ENCODE measurements around the gene MT1H. TPM values are rescaled to one million over a fixed set of nuclear protein-coding genes. Genes with fewer than 3 reads are reported as not detected.
A peak's percentile ranks its signal among the peaks of the same experiment; 100 is the strongest.

The MT1H gene
- total and polyA plus RNA-seq, 2 of the 13 experiments (the other 11 are each of a cell fraction or from before 2014, with no cell fraction given), result 0.60 TPM; not detected in 1

DNA sequence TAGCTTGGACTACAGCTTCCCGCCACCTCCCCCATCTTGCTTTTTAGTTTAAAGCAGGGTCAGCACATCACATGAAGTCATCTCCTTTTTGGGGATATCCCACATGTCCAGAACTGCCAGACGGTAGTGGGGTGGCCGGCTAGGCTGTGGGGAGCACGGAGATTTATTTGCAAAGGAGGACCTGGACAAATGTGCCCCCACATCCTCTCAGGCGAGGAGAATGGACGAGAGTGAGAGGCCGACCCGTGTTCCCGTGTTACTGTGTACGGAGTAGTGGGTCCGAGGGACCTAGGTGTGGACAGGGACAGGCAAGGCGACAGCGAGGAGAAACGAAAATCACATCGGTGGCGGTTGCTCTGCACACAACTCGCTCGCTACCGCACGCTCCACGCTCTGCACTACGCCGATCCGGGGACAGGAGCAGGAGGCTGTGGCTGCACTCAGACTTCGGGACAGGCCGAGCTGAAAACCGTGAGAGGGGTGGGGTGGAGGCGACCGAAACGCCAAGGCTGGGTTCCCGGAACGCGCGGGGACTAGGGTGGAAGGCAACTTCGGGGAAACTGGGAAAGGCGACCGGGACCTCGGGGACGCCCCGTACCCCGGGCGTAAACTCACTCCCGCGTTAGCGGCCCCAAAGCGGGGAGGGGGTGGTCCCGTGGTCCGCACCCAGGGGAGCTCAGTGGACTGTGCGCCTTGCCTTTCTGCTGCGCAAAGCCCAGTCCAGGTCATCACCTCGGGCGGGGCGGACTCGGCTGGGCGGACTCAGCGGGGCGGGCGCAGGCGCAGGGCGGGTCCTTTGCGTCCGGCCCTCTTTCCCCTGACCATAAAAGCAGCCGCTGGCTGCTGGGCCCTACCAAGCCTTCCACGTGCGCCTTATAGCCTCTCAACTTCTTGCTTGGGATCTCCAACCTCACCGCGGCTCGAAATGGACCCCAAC is 31.5 kb upstream of the MT1H start, which contains the start of gene MT1A (continued):
- TF ChIP-seq, protein P1, sequence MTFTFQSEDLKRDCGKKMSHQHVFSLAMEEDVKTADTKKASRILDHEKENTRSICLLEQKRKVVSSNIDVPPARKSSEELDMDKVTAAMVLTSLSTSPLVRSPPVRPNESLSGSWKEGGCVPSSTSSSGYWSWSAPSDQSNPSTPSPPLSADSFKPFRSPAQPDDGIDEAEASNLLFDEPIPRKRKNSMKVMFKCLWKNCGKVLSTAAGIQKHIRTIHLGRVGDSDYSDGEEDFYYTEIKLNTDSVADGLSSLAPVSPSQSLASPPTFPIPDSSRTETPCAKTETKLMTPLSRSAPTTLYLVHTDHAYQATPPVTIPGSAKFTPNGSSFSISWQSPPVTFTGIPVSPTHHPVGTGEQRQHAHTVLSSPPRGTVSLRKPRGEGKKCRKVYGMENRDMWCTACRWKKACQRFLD (CRISPR knock-in tag; IDR thresholded peaks at IDR 0.05; ENCODE audit: borderline replicate concordance), result peak; percentile 49; the same call in 1 of the 2 replicates
- TF ChIP-seq NFATC3 (CRISPR knock-in tag; IDR thresholded peaks at IDR 0.05), result no peak
- no peak for TF ChIP-seq IRX3 (CRISPR knock-in tag; IDR thresholded peaks at IDR 0.05; ENCODE audit: borderline replicate concordance, low read depth)
- TF ChIP-seq NFKB2 (CRISPR knock-in tag; IDR thresholded peaks at IDR 0.05; ENCODE audit: borderline replicate concordance), result no peak; the same call in 1 of the 2 replicates
- TF ChIP-seq SOX5 (CRISPR knock-in tag; IDR thresholded peaks at IDR 0.05; ENCODE audit: borderline replicate concordance), result peak; percentile 9; the same call in 1 of the 2 replicates
- TF ChIP-seq PITX1 (CRISPR knock-in tag; IDR thresholded peaks at IDR 0.05), result peak; percentile 47; the same call in 1 of the 2 replicates
- 0 out of 2 replicates have a peak, but pooled peaks have one; percentile 43 for TF ChIP-seq ZMYM4 (CRISPR knock-in tag; IDR thresholded peaks at IDR 0.05)
- no peak for TF ChIP-seq MAFF (IDR thresholded peaks at IDR 0.05; ENCODE audit: low read depth, low read length)
- peak; percentile 65; the same call in 1 of the 2 replicates for TF ChIP-seq SP5 (CRISPR knock-in tag; IDR thresholded peaks at IDR 0.05; ENCODE audit: borderline replicate concordance, low read depth)
- no peak for TF ChIP-seq ZNF572 (CRISPR knock-in tag; IDR thresholded peaks at IDR 0.05)
- TF ChIP-seq KLF9 (CRISPR knock-in tag; IDR thresholded peaks at IDR 0.05; ENCODE audit: low read depth), result no peak
- TF ChIP-seq XBP1 (CRISPR knock-in tag; IDR thresholded peaks at IDR 0.05), result no peak
- 0 out of 2 replicates have a peak, but pooled peaks have one; percentile 21 for TF ChIP-seq RXRA (CRISPR knock-in tag; IDR thresholded peaks at IDR 0.05)
- peak; percentile 31; the same call in 1 of the 2 replicates for TF ChIP-seq RXRB (CRISPR knock-in tag; IDR thresholded peaks at IDR 0.05; ENCODE audit: borderline replicate concordance)
- TF ChIP-seq ZNF713 (CRISPR knock-in tag; IDR thresholded peaks at IDR 0.05), result no peak
- 0 out of 2 replicates have a peak, but pooled peaks have one; percentile 35 for TF ChIP-seq HOXD1 (CRISPR knock-in tag; IDR thresholded peaks at IDR 0.05)
- TF ChIP-seq ZBTB38 (CRISPR knock-in tag; IDR thresholded peaks at IDR 0.05), result peak; percentile 87
- TF ChIP-seq HNF4A (CRISPR knock-in tag; IDR thresholded peaks at IDR 0.05), result peak; percentile 56
- TF ChIP-seq LCORL (IDR thresholded peaks at IDR 0.05), result no peak
- TF ChIP-seq LCORL (CRISPR knock-in tag; IDR thresholded peaks at IDR 0.05), result peak; percentile 68; the same call in 1 of the 2 replicates
- no peak for TF ChIP-seq ZKSCAN5 (CRISPR knock-in tag; IDR thresholded peaks at IDR 0.05)
- 0 out of 2 replicates have a peak, but pooled peaks have one; percentile 58 for TF ChIP-seq ZNF761 (CRISPR knock-in tag; conservative IDR thresholded peaks at IDR 0.05)
- TF ChIP-seq GTF3A (CRISPR knock-in tag; conservative IDR thresholded peaks at IDR 0.05), result 0 out of 2 replicates have a peak, but pooled peaks have one; percentile 36
- TF ChIP-seq, protein P2, sequence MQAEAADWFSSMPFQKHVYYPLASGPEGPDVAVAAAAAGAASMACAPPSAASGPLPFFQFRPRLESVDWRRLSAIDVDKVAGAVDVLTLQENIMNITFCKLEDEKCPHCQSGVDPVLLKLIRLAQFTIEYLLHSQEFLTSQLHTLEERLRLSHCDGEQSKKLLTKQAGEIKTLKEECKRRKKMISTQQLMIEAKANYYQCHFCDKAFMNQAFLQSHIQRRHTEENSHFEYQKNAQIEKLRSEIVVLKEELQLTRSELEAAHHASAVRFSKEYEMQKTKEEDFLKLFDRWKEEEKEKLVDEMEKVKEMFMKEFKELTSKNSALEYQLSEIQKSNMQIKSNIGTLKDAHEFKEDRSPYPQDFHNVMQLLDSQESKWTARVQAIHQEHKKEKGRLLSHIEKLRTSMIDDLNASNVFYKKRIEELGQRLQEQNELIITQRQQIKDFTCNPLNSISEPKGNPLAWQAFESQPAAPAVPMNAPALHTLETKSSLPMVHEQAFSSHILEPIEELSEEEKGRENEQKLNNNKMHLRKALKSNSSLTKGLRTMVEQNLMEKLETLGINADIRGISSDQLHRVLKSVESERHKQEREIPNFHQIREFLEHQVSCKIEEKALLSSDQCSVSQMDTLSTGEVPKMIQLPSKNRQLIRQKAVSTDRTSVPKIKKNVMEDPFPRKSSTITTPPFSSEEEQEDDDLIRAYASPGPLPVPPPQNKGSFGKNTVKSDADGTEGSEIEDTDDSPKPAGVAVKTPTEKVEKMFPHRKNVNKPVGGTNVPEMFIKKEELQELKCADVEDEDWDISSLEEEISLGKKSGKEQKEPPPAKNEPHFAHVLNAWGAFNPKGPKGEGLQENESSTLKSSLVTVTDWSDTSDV (CRISPR knock-in tag; IDR thresholded peaks at IDR 0.05), result 0 out of 2 replicates have a peak, but pooled peaks have one; percentile 68
- no peak for TF ChIP-seq ZSCAN21 (CRISPR knock-in tag; IDR thresholded peaks at IDR 0.05; ENCODE audit: borderline replicate concordance)
- no peak for TF ChIP-seq ZNF562 (CRISPR knock-in tag; IDR thresholded peaks at IDR 0.05; ENCODE audit: borderline replicate concordance)
- TF ChIP-seq JDP2 (CRISPR knock-in tag; IDR thresholded peaks at IDR 0.05; ENCODE audit: borderline replicate concordance), result no peak
- TF ChIP-seq POGZ (CRISPR knock-in tag; IDR thresholded peaks at IDR 0.05), result peak; percentile 57; the same call in 1 of the 2 replicates
- no peak for TF ChIP-seq FOXO1 (CRISPR knock-in tag; IDR thresholded peaks at IDR 0.05)

All from HepG2 (cell line).